RWPE1 (cell line): ENCODE data around the gene IDUA.

Source experiments
- CTCF ChIA-PET: fragments of 350-600 bp; sonication (Branson Sonifier 250); formaldehyde crosslinking; extraction: SDS; loops from one replicate; lab custom pipeline; 2021; lab: Yijun Ruan, JAX
- POLR2A ChIA-PET: fragments of 400-600 bp; formaldehyde crosslinking; extraction: SDS; loops from one replicate; lab custom pipeline; 2020; ENCODE audit warnings: antibody characterized with exemption; ENCODE audit not compliant: low non-redundant PET; lab: Yijun Ruan, JAX
- DNase-seq: peaks from one replicate; pipeline ENCODE4 v3.0.0; 2012; ENCODE audit warnings: low spot score
- H3K27ac ChIP-seq: fragments of 450-650 bp; 2 replicates; pipeline ENCODE4 v1.5.1; 2017
- TF ChIP-seq, protein P1 (sequence below): fragments of 450-650 bp; conservative IDR thresholded peaks from 2 replicates; pipeline ENCODE4 v1.5.1; 2017; ENCODE audit warnings: low read depth, mild to moderate bottlenecking

IDUA gene

DNA sequence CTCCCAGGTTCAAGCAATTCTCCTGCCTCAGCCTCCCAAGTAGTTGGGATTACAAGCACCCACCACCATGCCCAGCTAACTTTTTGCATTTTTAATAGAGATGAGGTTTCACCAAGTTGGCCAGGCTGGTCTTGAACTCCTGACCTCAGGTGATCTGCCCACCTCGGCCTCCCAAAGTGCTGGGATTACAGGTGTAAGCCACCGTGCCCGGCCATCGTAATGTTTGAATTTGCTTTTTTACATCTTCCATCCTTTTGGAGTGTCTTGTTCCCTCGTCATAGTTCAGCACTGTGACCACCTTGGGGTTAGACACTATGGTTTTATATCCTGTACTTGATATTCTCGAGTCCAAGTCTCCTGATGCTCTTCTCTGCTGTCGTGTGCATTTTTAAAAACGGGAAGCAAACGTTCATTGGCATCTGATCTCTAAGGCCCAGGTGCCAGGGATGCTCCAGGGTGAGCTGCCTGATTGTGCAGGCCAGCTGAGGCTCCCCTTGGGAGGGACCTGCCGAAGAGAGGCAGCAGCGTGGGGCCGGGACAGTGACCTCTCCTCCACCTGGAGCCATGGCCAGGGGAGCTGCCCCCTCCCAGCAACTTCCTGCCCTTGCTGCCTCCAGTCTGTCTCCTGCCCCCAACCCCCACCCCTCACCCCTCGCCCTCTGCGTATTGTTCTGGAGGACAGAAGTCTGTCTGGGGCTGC is 30.2 kb upstream of the IDUA start:
- ChIA-PET POLR2A (no interaction called here), CTCF (no interaction called here)
- TF ChIP-seq, protein P1, sequence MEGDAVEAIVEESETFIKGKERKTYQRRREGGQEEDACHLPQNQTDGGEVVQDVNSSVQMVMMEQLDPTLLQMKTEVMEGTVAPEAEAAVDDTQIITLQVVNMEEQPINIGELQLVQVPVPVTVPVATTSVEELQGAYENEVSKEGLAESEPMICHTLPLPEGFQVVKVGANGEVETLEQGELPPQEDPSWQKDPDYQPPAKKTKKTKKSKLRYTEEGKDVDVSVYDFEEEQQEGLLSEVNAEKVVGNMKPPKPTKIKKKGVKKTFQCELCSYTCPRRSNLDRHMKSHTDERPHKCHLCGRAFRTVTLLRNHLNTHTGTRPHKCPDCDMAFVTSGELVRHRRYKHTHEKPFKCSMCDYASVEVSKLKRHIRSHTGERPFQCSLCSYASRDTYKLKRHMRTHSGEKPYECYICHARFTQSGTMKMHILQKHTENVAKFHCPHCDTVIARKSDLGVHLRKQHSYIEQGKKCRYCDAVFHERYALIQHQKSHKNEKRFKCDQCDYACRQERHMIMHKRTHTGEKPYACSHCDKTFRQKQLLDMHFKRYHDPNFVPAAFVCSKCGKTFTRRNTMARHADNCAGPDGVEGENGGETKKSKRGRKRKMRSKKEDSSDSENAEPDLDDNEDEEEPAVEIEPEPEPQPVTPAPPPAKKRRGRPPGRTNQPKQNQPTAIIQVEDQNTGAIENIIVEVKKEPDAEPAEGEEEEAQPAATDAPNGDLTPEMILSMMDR: no peak
- H3K27ac ChIP-seq: no peak overlapping the region
- no peak for DNase-seq

DNA sequence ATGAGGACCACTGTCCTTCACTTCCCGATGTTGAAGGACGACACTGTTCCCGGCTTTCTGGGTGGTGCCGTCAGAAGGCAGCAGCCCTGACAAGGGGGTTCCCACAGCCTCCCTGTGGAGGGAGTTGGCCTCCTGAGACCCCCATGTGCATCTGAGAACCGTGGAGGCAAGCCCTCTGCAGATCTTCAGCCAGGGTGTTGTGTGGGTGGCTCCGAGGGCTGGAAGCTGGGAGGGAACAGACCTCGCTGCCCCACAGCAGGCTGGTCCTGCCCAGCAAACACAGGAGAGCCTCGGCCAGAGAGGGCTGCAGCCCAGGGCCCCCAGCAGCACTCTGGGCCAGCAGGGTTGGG is 29.6 kb upstream of the IDUA start:
- no peak for DNase-seq
- CTCF ChIA-PET: no interaction called here
- TF ChIP-seq, protein P1: no peak
- POLR2A ChIA-PET: no interaction called here
- no peak overlapping the region for H3K27ac ChIP-seq

DNA sequence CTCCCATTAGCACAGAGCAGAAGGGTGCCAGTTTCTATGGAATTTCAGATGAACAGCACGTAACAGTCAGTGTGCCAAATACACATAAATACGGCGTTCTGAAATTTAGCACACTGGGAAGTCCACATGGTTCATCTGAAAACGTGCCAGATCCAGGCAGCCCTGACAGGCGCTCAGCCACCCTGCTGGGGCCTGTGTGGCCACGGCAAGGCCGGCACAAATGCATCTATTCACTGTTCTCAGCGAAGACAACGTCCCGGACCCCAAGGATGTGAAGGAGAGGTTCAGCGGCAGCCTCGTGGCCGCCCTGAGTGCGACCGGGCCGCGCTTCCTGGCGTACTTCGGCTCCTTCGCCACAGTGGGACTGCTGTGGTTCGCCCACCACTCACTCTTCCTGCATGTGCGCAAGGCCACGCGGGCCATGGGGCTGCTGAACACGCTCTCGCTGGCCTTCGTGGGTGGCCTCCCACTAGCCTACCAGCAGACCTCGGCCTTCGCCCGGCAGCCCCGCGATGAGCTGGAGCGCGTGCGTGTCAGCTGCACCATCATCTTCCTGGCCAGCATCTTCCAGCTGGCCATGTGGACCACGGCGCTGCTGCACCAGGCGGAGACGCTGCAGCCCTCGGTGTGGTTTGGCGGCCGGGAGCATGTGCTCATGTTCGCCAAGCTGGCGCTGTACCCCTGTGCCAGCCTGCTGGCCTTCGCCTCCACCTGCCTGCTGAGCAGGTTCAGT is 29.1 kb upstream of the IDUA start:
- CTCF ChIA-PET: no interaction called here

DNA sequence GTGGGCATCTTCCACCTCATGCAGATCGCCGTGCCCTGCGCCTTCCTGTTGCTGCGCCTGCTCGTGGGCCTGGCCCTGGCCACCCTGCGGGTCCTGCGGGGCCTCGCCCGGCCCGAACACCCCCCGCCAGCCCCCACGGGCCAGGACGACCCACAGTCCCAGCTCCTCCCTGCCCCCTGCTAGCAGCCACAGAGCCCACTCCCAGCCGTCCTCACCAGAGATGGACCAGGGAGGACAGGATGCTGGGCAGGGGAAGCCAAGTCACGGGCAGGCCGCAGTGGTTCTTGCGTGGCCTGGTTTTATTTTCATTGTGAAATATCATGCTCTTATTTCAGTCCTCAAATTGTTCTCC is 28.6 kb upstream of the IDUA start:
- ChIA-PET POLR2A (no interaction called here), CTCF (no interaction called here)
- TF ChIP-seq, protein P1: no peak
- no peak for DNase-seq
- H3K27ac ChIP-seq: no peak overlapping the region

More for the DNA sequence above, 29.1 kb upstream of the IDUA start:
- TF ChIP-seq, protein P1: no peak
- DNase-seq: no peak
- POLR2A ChIA-PET: no interaction called here
- no peak overlapping the region for H3K27ac ChIP-seq

DNA sequence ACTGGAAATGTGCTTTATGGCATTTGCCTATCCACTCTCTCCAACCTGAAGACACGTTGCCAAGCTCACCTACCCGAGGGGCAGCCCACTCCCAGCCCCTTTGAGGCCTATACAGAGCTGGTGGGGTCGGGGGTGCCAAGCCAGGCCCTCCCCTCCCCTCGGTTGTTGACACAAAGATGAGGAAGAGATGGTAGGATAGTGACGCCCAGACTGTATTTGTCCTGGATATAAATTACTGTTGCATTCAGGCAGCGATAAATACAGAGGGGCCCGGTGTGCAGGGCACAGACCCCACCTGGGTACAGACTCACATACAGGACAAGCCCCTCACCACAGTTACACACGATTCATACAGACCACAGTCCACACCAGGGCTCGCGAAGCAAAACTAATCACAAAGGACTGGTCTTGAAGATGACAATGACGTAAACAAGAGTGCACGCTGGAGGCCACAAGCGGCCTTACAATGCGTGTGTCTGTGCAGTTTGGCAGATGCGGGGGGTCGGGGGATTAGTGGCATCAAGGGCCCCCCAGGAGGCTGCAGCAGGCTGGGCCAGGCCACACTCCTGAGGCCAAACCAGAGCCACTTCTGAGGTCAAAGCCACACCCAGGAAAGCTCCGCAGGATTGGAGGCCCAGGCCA is 28.0 kb upstream of the IDUA start:
- DNase-seq: no peak
- TF ChIP-seq, protein P1: no peak
- ChIA-PET POLR2A (no interaction called here), CTCF (no interaction called here)
- H3K27ac ChIP-seq: no peak overlapping the region

DNA sequence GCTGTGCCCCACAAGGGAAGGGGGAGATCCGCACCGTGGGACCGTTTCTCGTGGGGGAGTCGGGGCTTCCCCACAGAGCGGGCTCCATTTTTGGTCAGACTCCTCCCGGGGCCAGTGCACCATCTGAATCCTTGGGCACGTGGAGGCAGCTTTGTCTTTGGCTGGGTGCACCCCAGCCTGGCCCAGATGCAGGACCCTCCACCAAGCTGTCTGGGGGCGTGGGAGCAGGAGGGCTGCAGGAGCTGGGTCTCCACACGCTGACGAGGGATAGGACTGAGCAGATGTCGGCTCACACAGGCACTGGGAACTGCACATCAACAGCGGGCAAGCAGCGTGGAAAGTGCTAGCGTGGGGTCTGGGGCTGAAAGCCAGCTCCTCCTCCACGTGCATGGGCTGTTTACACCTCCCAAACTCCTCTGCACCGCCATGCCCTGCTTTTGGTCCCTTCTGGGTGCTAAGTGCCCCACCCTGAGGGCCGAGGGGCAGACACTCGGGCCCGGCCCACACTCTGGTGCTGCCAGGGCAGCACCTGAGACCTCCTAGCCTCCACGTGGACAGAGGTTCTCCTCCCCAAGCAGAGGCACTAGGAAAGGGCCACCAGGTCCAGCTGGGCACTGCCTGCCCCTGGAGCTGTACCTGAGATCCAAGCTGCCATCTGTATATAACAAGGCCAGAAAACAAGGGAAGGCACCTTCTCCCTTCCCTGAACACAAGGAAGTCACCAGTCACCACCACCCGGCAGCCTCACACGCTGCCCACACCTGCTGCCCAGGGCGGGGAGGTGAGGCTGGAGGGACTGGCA is 27.3 kb upstream of the IDUA start:
- H3K27ac ChIP-seq: peak overlapping the region; percentile 21; the same call in 1 of the 2 replicates
- no peak for DNase-seq
- CTCF ChIA-PET: no interaction called here
- POLR2A ChIA-PET: no interaction called here
- TF ChIP-seq, protein P1: no peak
